Spleen (tissue), 11 donors: ENCODE data around the gene SEMA5A. TPM values are rescaled to one million over a fixed set of nuclear protein-coding genes. Genes with fewer than 3 reads are reported as not detected.

ENCODE experiments used
- DNase-seq: peaks from one replicate; pipeline ENCODE4 v3.0.0-alpha.2; 2020
- H3K27ac ChIP-seq, 8 donors: fragments of 200-600 bp; sonication (generic) in 7 of 8; 1 replicate in 4 of 8; 2 replicates in 4 of 8; pipeline versions ENCODE4 v1.5.0 to v1.8.0; 2016 to 2021; ENCODE audit warnings: inconsistent platforms in 4 of 8, mild to moderate bottlenecking in 4 of 8, moderate library complexity in 1 of 8
- H3K27me3 ChIP-seq, 7 donors: fragments of 200-600 bp; sonication (generic) in 6 of 7; replicated peaks in 1 of 7; 1 replicate in 4 of 7; 2 replicates in 3 of 7; pipeline versions ENCODE4 v1.5.0 to v1.8.0; 2016 to 2021; ENCODE audit warnings: inconsistent platforms in 3 of 7, mild to moderate bottlenecking in 1 of 7
- H3K36me3 ChIP-seq, 6 donors: fragments of 200-600 bp; sonication (generic) in 5 of 6; 1 replicate in 4 of 6; 2 replicates in 2 of 6; pipeline versions ENCODE4 v1.5.0 to v1.8.0; 2016 to 2021; ENCODE audit warnings: inconsistent platforms in 2 of 6
- H3K4me1 ChIP-seq, 6 donors: fragments of 200-600 bp; sonication (generic) in 5 of 6; 1 replicate in 3 of 6; 2 replicates in 3 of 6; pipeline versions ENCODE4 v1.5.0 to v1.8.0; 2016 to 2021; ENCODE audit warnings: inconsistent platforms in 3 of 6
- H3K4me3 ChIP-seq, 8 donors: fragments of 200-600 bp; sonication (generic) in 7 of 8; 1 replicate in 4 of 8; 2 replicates in 4 of 8; pipeline versions ENCODE4 v1.5.0 to v1.8.0; 2016 to 2021; ENCODE audit warnings: inconsistent platforms in 4 of 8, mild to moderate bottlenecking in 4 of 8, moderate library complexity in 2 of 8
- H3K9me3 ChIP-seq, 8 donors: fragments of 200-600 bp; sonication (generic) in 7 of 8; 1 replicate in 4 of 8; 2 replicates in 4 of 8; pipeline versions ENCODE4 v1.5.0 to v1.8.0; 2016 to 2021; ENCODE audit warnings: inconsistent platforms in 4 of 8
- CTCF ChIP-seq, 11 experiments: fragments of 200-600 bp in 7 of 11; fragments of 450-650 bp in 4 of 11; sonication (generic) in 4 of 11; IDR thresholded peaks in 8 of 11; conservative IDR thresholded peaks in 3 of 11; 1 replicate in 7 of 11; 2 replicates in 4 of 11; pipeline versions ENCODE4 v1.4.0 to v1.8.0; 2016 to 2021; ENCODE audit warnings: antibody characterized with exemption in 11 of 11, inconsistent platforms in 4 of 11, mild to moderate bottlenecking in 1 of 11
- POLR2A ChIP-seq, 3 donors: fragments of 450-650 bp; IDR thresholded peaks; one replicate each; pipeline ENCODE4 v1.5.1; 2017; ENCODE audit warnings: antibody characterized with exemption in 3 of 3, mild to moderate bottlenecking in 1 of 3
- POLR2AphosphoS5 ChIP-seq, 3 donors: sonication (generic); formaldehyde crosslinking; IDR thresholded peaks; one replicate each; pipeline ENCODE4 v1.5.1; 2017; ENCODE audit warnings: antibody characterized with exemption in 3 of 3
- WGBS, 5 donors: extraction: QIAGEN DNeasy Blood & Tissue Kit in 3 of 5; methylation state at CpG; one replicate each; pipeline versions ENCODE4 v1.1.5 to v1.1.7; 2013 to 2018; 5-methylcytosine and 5-hydroxymethylcytosine counted together
- intact Hi-C: fragments of 100-400 bp; cut with DNase I; formaldehyde crosslinking; loops from one replicate; pipeline ENCODE4 v1.15.0; 2023; ENCODE audit warnings: low total_unique reads
- polyA plus RNA-seq, 3 donors: library from polyadenylated mRNA; stranded (reverse); fragments of 200-250 nt; gene quantifications; one replicate each; pipeline ENCODE4 v1.2.1, GENCODE V29; 2013
- total RNA-seq, 7 donors: library from RNA; depleted of rRNA in 3 of 7; stranded (reverse); fragments of >200 nt in 3 of 7; fragmentation: NEBNext Ultra II Directional in 4 of 7; extraction: Animal tissue kit (Norgen Biotek cat#: 25700) in 4 of 7; gene quantifications; one replicate each; pipeline versions ENCODE4 v1.1.0 to v1.2.1, GENCODE V29; 2016 to 2021
- donor health status: healthy with polysubstance abuse.
- donor health status: DM: no; HTN: no; CAD: no; lungs with moderate emphysema.
- donor health status: DM: no; HTN: no; CAD: no.
- donor health status: Bipolar disorder and iron deficiency.
- donor health status: healthy.
- donor health status: DM: no; HTN: no; CAD: no.
- donor health status: DM: yes; HTN: yes; CAD: no.

Gene SEMA5A
- total and polyA plus RNA-seq, 10 donors, result 1.4 to 30.9 (median 13.1) TPM

- 59 to 71% (median 65%) methylated on average over 3 of the region's 3 CpGs for WGBS, 5 donors
- no peaks in the 10 kb centered on the region for H3K4me1 ChIP-seq
- TF ChIP-seq CTCF (IDR thresholded peaks at IDR 0.05 in 8 of 11, conservative IDR thresholded peaks at IDR 0.05 in 3 of 11), result no peak
- no peak for TF ChIP-seq POLR2A (IDR thresholded peaks at IDR 0.05)
- no peak for TF ChIP-seq POLR2AphosphoS5 (IDR thresholded peaks at IDR 0.05)
- H3K36me3 ChIP-seq, result no peaks in the 10 kb centered on the region
- peaks cover 0 to 13% (median 9%) of the 10 kb centered on the region in 8 donors for H3K9me3 ChIP-seq
- H3K27ac ChIP-seq, result no peak overlapping the region
- H3K4me3 ChIP-seq, result no peak overlapping the region
- H3K27me3 ChIP-seq, result no peaks in the 10 kb centered on the region
- DNase-seq, result no peak
- intact Hi-C loops, result no loop called here
These were observed 262.9 kb downstream of the SEMA5A start for GRCh38 chr5:9283021-9283420.

GRCh38 chr5:9282211-9282610, 263.7 kb downstream of the SEMA5A start:
- Histone ChIP-seq H3K9me3 (peaks cover 0 to 20% (median 14%) of the 10 kb centered on the region in 8 donors), H3K27me3 (no peaks in the 10 kb centered on the region), H3K4me3 (no peak overlapping the region), H3K4me1 (no peaks in the 10 kb centered on the region), H3K27ac (no peak overlapping the region), H3K36me3 (no peaks in the 10 kb centered on the region)
- intact Hi-C loops, result no loop called here
- TF ChIP-seq POLR2A (IDR thresholded peaks at IDR 0.05), result no peak
- TF ChIP-seq CTCF (IDR thresholded peaks at IDR 0.05 in 8 of 11, conservative IDR thresholded peaks at IDR 0.05 in 3 of 11), result no peak
- TF ChIP-seq POLR2AphosphoS5 (IDR thresholded peaks at IDR 0.05), result no peak
- DNase-seq, result no peak
- 83 to 93% (median 87%) methylated on average over 3 of the region's 3 CpGs for WGBS, 5 donors

- H3K4me3 ChIP-seq, result no peak overlapping the region
These were observed 266.1 kb downstream of the SEMA5A start for GRCh38 chr5:9279774-9280173.

More at GRCh38 chr5:9279774-9280173, 266.1 kb downstream of the SEMA5A start:
- Histone ChIP-seq H3K36me3 (no peaks in the 10 kb centered on the region), H3K27me3 (no peaks in the 10 kb centered on the region), H3K9me3 (peaks cover 0 to 20% (median 14%) of the 10 kb centered on the region in 8 donors), H3K4me1 (no peaks in the 10 kb centered on the region), H3K27ac (no peak overlapping the region)
- TF ChIP-seq CTCF (IDR thresholded peaks at IDR 0.05 in 8 of 11, conservative IDR thresholded peaks at IDR 0.05 in 3 of 11) (no peak), POLR2AphosphoS5 (IDR thresholded peaks at IDR 0.05) (no peak)
- intact Hi-C loops, result no loop called here
- 0 to 97% (median 86%) methylated on average over 1 of the region's 1 CpG for WGBS, 5 donors
- no peak for DNase-seq
